GM19395 (cell line): ENCODE results near the gene PCYT1B.
"Not testable (repeated sequence)": the region's sequence is repeated elsewhere in the genome, so short reads cannot be mapped to it uniquely, and the experiment has no call there.

Experiments
- ATAC-seq: cut with Tn5 transposase; IDR thresholded peaks from one replicate; pipeline ENCODE4 v1.9.1; 2021; ENCODE audit warnings: mild to moderate bottlenecking, moderate library complexity; ENCODE audit not compliant: unreplicated experiment

PCYT1B gene

GRCh38 chrX:24647257-24648058 lies at the start of gene PCYT1B:
Gene PCYT1B (minus strand): TSS chrX:24647347. CDS start chrX:24647105, 242 bp downstream.
- peak; percentile 89 for ATAC-seq

- no peak for ATAC-seq
Observed at GRCh38 chrX:24696294-24696693, 49.1 kb upstream of the PCYT1B start.

GRCh38 chrX:24694825-24695224 lies 47.7 kb upstream of the PCYT1B start:
- no peak for ATAC-seq

- ATAC-seq: peak; percentile 92
Observed at GRCh38 chrX:24693453-24694202, 46.5 kb upstream of the PCYT1B start, which contains the start of gene POLA1. Gene POLA1 (plus strand): TSS chrX:24693918. CDS start chrX:24693962, 44 bp downstream.

- ATAC-seq: no peak
Observed at GRCh38 chrX:24692305-24692704, 45.2 kb upstream of the PCYT1B start.

- ATAC-seq: no peak
Observed at GRCh38 chrX:24684048-24684447, 36.9 kb upstream of the PCYT1B start.

- no peak for ATAC-seq
Observed at GRCh38 chrX:24682739-24683432, 35.7 kb upstream of the PCYT1B start.

- peak; percentile 72 for ATAC-seq
Observed at GRCh38 chrX:24676403-24677024, 29.4 kb upstream of the PCYT1B start.

GRCh38 chrX:24673424-24673823 lies 26.3 kb upstream of the PCYT1B start:
- no peak for ATAC-seq

GRCh38 chrX:24672701-24673190 lies 25.6 kb upstream of the PCYT1B start:
- ATAC-seq: no peak

GRCh38 chrX:24668111-24668510 lies 21.0 kb upstream of the PCYT1B start:
- ATAC-seq: no peak

- ATAC-seq: no peak
Observed at GRCh38 chrX:24662352-24662751, 15.2 kb upstream of the PCYT1B start.

GRCh38 chrX:24661292-24661691 lies 14.1 kb upstream of the PCYT1B start:
- ATAC-seq: no peak

GRCh38 chrX:24659646-24660045 lies 12.5 kb upstream of the PCYT1B start:
- ATAC-seq: no peak

GRCh38 chrX:24659106-24659505 lies 12.0 kb upstream of the PCYT1B start:
- no peak for ATAC-seq

GRCh38 chrX:24658421-24658820 lies 11.3 kb upstream of the PCYT1B start:
- no peak for ATAC-seq

- no peak for ATAC-seq
Observed at GRCh38 chrX:24657671-24658386, 10.7 kb upstream of the PCYT1B start.

- not testable (repeated sequence) for ATAC-seq
Observed at GRCh38 chrX:24655679-24656078, 8.5 kb upstream of the PCYT1B start.

GRCh38 chrX:24651783-24652182 lies 4.6 kb upstream of the PCYT1B start:
- no peak for ATAC-seq

GRCh38 chrX:24648495-24648894 lies 1.3 kb upstream of the PCYT1B start:
- ATAC-seq: no peak
